GM21360 (cell line): ENCODE results near the gene ARHGEF17.

Experiments
- ATAC-seq: cut with Tn5 transposase; IDR thresholded peaks from one replicate; pipeline ENCODE4 v1.9.1; 2021; ENCODE audit warnings: mild to moderate bottlenecking, moderate library complexity; ENCODE audit not compliant: unreplicated experiment

The ARHGEF17 gene

DNA sequence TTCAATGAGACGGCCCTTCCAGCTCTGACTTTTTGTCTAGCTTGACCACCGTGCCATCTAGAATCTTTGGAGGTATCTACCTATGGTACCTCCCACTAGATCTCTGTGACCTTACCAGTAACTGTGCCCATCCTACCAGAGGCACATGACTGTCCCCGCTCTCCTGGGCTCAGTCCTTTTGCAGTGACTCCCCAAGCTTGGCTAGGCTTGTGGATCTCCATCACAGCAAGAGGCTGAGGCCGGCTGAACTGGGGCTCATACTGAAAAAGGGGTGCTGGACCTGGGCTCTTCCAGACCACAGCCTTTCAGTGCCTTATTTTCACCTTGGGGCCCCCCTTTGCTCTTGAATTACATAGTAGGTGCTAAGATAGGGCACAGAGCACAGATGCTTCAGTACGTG is 95.5 kb downstream of the ARHGEF17 start:
- no peak for ATAC-seq

DNA sequence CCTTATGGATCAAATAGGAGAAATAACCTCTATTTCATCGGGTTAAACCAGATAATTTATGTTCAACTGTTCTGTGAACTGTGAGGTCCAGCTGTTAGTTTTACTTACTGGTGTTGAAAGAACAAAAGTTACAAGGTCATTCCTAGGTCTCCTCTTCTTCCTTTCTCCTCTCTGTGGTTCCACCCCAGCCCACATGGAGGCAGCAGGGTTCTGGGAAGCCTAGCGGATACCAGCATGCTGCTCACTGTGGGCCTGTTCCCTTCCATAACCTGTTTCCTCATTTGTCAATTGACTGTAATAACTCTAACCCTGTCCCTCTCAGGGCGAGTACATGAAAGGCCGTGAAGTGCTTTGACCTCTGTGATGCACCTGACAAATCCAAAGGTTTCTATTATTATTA is 96.0 kb downstream of the ARHGEF17 start:
- no peak for ATAC-seq

DNA sequence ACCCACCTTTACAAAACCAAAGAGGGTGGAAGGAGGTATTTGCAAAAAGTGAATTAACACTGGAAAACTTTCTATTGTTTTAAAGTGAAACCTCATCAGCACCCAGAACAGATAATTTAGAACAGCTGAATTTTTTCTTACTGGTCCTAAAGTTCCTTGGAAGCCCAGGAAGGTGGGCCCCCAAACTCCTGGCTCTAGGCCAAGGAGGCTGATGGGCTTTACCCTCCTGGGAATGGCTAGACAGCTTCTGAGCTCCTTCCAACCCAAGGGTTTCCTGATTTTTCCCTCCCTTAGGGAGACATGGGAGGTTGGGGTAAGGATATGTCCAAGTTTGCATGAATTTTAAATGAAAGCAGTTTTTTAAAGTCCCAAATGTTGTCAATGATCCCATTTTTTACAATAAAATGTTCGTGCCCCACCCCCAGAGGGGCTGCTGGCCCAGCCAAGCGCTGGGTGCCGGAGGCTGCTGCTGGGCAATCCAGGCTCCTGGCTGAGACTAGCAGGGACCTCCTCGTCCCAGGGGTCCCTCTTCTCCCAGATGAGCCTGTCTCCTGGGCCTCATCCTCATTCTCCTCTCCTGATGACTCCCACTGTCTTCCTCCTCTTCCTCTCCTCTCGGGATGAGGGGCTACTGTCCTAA is 96.5 kb downstream of the ARHGEF17 start:
- ATAC-seq, result no peak

DNA sequence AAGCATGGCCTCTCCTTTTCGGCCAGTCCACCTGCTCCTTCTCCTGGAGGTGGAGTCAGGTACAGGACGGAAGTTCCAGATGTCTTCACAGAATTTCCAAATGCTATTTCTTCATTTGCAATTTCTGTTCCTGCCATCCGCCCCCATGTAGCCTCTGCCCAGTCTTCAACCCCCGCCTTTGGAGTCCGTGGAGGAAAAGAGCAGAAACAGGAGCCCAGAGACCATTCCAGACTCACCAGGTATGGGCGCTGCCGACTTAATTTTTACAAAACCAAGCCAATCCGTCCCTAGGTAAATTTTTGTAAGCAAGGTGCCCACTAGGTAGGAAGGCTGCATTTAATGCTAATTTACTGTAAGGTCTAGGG is 97.1 kb downstream of the ARHGEF17 start:
- no peak for ATAC-seq

DNA sequence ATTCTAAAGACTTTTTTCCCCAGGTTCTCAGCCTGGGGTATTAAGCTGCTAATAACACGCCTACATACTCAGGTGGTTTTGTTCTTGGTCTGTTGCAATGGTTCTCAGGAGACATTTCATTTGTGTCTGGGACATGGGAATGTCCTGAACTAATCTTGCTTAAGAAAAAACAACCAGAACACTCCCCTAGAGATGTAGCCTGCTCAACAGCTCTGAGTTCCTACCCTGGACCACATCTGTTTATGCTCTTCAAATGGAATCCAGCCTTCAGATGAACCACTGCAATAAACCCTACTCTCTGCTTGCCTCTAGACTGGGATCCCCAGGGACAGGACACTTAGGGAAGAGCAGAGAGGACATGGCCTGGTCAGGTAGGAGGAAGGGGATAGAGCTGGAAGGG is 98.1 kb downstream of the ARHGEF17 start:
- ATAC-seq, result no peak

DNA sequence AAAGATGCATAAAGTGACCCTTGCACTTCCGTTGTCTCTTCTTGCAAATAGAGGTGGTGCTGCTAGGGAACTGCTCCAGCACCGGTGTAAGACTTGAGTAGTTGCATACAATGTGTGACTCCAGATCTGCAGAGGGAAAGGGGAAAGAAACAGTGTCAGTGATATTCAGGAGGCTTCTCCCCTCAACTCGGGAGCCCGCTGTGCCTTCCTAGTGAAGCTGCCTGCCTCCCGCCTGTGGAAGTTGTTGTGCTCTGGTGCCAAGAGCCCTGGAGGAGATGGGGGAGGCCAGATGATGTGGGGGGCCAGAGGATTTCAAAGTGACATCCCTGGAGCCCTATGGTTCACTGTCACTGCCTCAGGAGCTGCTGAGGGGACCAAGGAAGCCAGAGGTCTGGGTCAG is 98.5 kb downstream of the ARHGEF17 start:
- no peak for ATAC-seq

DNA sequence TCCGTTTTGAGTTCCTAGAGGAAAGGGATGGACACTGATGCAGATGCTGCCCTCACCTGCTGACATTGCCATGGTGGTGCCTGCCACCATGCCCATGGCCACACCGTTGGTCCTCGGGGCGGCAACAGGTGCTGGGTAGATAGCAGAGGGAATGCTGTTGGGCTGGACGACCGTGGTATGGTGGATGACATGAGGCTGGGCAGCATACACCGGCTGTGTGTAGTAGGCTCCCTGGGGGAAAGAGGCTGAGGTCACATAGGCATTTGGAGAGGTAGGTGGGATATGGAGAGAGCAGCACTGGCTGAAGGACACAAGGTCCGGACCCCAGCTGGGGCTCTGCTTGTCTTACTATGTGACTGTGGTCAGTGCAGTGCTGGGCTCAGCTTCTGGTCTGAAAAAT is 101.4 kb downstream of the ARHGEF17 start:
- no peak for ATAC-seq

DNA sequence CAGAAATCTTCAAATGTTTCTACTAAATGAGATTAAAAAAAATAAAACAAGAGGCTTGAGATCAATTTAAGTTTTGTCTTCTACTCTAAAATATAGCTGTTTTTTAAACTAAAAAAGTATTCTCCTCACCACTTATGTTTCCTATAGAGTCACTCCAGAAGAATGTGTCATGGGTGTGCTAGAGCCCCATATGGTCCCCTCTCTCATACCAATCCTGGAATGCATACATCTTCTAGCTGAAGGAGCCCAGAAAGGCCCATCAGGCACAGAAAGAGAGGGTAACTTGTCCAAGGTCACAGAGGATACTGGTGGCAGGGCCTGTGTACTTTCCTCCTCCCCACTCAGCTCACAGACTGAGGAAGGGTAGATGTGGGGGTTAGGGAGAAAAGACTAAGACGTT is 102.6 kb downstream of the ARHGEF17 start:
- no peak for ATAC-seq

DNA sequence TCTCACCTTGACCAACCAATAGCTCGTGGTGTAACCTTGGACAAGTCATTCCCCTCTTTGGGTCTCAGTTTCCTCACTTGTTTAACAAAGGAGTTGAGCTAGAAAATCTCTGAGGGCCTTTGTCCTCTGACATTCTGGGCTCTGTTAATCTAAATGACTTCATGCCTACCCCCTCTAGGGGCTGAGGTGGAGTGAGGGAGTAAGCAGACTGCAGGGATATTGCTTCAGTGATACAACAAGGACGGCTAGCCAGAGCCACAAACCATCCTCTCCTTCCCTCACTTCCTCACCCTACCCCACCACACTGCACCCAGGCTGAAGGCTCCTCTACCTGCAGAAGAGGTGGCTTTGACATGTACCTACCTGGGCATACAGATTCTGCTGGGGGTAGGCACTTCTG is 103.0 kb downstream of the ARHGEF17 start:
- no peak for ATAC-seq

DNA sequence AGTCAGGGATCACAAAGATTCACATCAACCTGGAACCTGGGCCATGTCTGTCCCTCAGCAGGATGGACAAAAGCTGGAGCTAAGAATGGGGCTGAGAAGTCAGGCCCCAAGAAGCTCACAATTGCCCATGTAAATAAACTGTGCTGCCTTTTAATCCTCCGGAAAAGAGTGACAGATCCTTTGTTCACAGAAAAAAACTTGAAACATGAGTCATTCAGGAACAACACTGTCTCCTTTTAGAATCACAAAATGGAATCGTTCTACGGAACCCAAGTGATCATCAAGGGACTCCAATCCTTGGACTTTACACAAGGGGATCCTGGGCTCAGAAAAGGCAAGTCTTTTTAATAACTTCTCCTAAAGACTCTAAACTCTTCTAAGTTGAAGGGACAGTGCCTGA is 104.2 kb downstream of the ARHGEF17 start:
- ATAC-seq, result no peak

DNA sequence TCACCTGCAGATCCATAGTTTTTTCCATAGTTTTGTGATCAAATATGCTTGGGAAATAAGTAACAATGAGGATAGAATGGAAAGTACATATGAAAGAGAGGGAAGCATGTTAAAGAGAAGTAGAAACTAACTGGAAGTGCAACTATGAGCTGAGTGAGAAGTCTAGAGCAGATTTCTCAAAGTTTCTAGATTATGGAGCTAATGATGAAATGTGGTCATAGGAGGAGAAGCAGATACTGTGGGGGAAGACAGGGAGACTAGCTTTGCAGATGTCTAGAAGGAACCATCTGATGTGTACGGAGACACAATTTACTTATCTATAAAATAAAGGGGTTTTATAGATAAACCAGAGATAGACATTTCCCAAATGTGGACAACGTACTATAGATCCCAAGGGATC is 105.2 kb downstream of the ARHGEF17 start:
- no peak for ATAC-seq

DNA sequence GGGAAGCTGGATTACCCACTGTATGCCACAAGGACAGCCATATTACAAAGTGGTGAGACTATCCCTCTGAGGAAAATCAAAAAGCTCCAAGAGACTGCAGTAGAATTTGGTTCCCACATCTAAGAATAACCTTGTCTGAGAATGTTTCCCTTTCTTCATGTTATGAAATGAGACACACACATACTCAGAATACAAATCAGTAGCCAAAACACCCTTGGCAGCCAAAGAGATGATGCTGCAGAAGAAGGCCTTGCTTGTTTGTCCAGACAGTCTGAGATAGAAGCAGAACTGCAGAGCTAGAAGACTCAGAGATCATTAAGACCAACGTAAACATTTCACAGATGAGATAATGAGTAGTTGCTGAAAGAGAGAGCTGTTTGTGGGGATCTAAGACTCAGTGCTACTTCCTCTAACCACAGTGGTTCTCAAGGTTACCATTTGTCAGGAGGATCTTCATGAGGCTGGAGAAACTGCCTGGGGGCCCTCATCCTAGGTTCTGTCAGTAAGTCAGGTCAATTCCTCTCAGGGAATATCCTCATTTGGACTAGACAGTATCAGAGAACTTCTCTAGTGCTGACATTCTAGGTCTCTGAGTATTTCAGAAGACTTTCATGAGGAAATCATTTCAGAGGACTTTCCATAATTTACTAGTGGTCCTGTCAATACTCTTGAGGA is 107.0 kb downstream of the ARHGEF17 start:
- no peak for ATAC-seq

DNA sequence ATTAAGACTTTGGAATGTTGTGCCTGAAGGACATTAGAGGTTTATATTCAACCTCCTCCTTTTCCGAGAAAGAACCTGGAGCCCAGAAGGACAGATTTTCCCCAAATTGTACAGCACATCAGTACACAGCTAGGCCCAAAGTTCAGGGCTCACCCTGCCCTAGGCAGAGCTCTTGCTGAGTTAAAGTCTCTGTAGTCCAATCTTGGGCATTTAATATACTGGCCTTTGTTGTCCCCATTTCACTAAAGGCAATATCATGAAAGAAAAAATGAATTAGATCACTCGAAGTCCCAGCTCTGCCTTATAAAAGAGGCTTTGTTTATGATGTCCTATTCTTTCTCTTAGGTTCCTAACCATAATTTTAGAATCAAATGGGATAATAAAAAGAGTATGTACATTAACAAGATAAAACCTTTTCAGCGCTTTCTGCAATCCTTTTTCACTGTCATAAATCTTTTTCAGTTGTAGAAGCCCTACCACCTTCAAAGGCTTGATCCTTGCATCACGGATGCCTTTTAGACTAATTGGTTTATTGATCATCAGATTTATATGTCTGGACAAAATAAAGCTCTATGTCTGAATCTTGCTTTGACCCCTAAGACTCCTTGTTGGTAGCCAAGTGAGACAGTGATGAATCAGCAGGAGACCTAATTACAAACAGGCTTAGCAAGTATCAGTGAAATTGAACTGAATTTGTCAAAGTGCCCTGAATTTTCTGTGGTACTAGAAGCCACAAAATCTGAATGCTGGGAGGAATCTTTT is 108.0 kb downstream of the ARHGEF17 start:
- no peak for ATAC-seq

DNA sequence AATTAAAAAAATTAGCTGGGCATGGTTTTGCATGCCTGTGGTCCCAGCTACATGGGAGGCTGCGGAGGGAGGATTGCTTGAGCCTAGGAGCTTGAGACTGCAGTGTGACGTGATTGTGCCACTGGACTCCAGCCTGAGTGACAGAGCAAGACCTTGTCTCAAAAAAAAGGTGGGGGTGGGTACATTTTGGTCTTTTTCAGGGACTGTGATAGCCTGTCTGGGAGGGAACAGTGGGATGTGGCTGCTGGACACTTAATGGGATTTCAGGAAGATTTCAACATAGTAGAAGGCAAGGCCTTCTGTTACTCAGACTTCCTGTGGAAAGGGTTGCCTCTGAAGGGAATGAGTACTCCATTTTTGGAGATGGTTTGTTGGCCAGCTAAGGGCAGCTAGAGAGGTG is 108.7 kb downstream of the ARHGEF17 start:
- no peak for ATAC-seq
